Spleen (tissue), 7 donors: ENCODE measurements around the gene CCN5.

ENCODE experiments used
- CTCF ChIP-seq, 11 experiments: fragments of 200-600 bp in 7 of 11; fragments of 450-650 bp in 4 of 11; sonication (generic) in 4 of 11; IDR thresholded peaks in 8 of 11; conservative IDR thresholded peaks in 3 of 11; 1 replicate in 7 of 11; 2 replicates in 4 of 11; pipeline versions ENCODE4 v1.4.0 to v1.8.0; 2016 to 2021; ENCODE audit warnings: antibody characterized with exemption in 11 of 11, inconsistent platforms in 4 of 11, mild to moderate bottlenecking in 1 of 11
- POLR2A ChIP-seq, 3 donors: fragments of 450-650 bp; IDR thresholded peaks; one replicate each; pipeline ENCODE4 v1.5.1; 2017; ENCODE audit warnings: antibody characterized with exemption in 3 of 3, mild to moderate bottlenecking in 1 of 3
- POLR2AphosphoS5 ChIP-seq, 3 donors: sonication (generic); formaldehyde crosslinking; IDR thresholded peaks; one replicate each; pipeline ENCODE4 v1.5.1; 2017; ENCODE audit warnings: antibody characterized with exemption in 3 of 3
- donor health status: DM: no; HTN: no; CAD: no; lungs with moderate emphysema.
- donor health status: DM: no; HTN: no; CAD: no.
- donor health status: DM: no; HTN: no; CAD: no.

GRCh38 chr20:44737116-44737515 lies 21.9 kb downstream of the CCN5 start:
- TF ChIP-seq CTCF (IDR thresholded peaks at IDR 0.05 in 8 of 11, conservative IDR thresholded peaks at IDR 0.05 in 3 of 11) (no peak), POLR2A (IDR thresholded peaks at IDR 0.05) (no peak), POLR2AphosphoS5 (IDR thresholded peaks at IDR 0.05) (no peak)
